Erythroblast (primary cell): ENCODE measurements around the gene CBLL1.

Source experiments
- GATA1 ChIP-seq: IDR thresholded peaks from 2 replicates; pipeline ENCODE4 v1.6.1; 2011; ENCODE audit warnings: low read depth, mild to moderate bottlenecking, control low read depth, low read length, moderate library complexity
- POLR2A ChIP-seq: IDR thresholded peaks from 2 replicates; pipeline ENCODE4 v1.6.1; 2011; ENCODE audit warnings: mild to moderate bottlenecking, low read length

DNA sequence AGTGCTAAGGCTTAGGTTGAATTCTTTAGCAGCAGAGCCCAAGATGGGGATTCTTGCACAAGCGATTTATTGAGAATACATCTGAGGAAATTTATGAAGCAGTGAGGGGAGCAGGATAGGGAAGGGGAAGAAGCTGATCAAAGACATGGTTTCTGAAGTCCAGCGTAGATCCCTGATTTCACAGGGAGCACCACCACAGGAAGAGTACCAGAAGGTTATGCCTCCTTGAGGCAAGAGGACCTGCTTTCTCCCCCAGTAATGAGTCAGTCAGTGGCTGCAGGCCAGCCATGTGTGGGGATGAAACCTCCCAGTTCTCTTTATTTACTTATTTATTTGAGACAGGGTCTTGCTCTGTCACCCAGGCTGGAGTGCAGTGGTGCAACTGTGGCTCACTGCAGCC, 35.0 kb upstream of the CBLL1 start:
- TF ChIP-seq POLR2A (no peak), GATA1 (no peak)
